Effector memory CD4-positive, alpha-beta T cell (primary cell): ENCODE results near the gene FHL1.
"Not testable (repeated sequence)": the region's sequence is repeated elsewhere in the genome, so short reads cannot be mapped to it uniquely, and the experiment has no call there.

Experiments
- DNase-seq, 3 donors: peaks; one replicate each; pipeline ENCODE4 v3.0.0-alpha.2; 2020
- H3K27ac ChIP-seq: 2 replicates; pipeline ENCODE4 v1.7.0; 2013; ENCODE audit warnings: mild to moderate bottlenecking, low read length, moderate library complexity; ENCODE audit not compliant: insufficient read depth, poor library complexity, severe bottlenecking
- H3K27me3 ChIP-seq: replicated peaks from 2 replicates; pipeline ENCODE4 v1.7.0; 2013; ENCODE audit warnings: mild to moderate bottlenecking, low read length; ENCODE audit not compliant: insufficient read depth, control insufficient read depth, poor library complexity, severe bottlenecking
- H3K36me3 ChIP-seq: 2 replicates; pipeline ENCODE4 v1.7.0; 2013; ENCODE audit warnings: mild to moderate bottlenecking, low read length, moderate library complexity; ENCODE audit not compliant: control insufficient read depth, insufficient read depth
- H3K4me1 ChIP-seq: 2 replicates; pipeline ENCODE4 v1.7.0; 2013; ENCODE audit warnings: low read length, mild to moderate bottlenecking; ENCODE audit not compliant: control insufficient read depth, insufficient read depth, poor library complexity, severe bottlenecking
- H3K4me3 ChIP-seq: 2 replicates; pipeline ENCODE4 v1.7.0; 2013; ENCODE audit warnings: low read length, low read depth, mild to moderate bottlenecking; ENCODE audit not compliant: insufficient read depth, poor library complexity, severe bottlenecking
- H3K9me3 ChIP-seq: 2 replicates; pipeline ENCODE4 v1.7.0; 2013; ENCODE audit warnings: mild to moderate bottlenecking, low read length, moderate library complexity; ENCODE audit not compliant: control insufficient read depth
- total RNA-seq, 3 donors: gene quantifications; one replicate each; lab custom pipeline; 2026; lab: John Stamatoyannopoulos, UW

FHL1 gene
- 26.1 to 31.9 (median 30.1) reads per million in 3 donors for total RNA-seq

- no peaks in the 10 kb centered on the region for H3K36me3 ChIP-seq
- DNase-seq, result peak; percentile 48 to 58 (median 50)
Measured at GRCh38 chrX:136147315-136147901, at the start of gene FHL1. Gene FHL1 (plus strand): TSS chrX:136147533.

GRCh38 chrX:136097871-136098805 lies 49.2 kb upstream of the FHL1 start:
- Histone ChIP-seq H3K4me1 (no peaks in the 10 kb centered on the region), H3K27me3 (no peaks in the 10 kb centered on the region), H3K36me3 (no peaks in the 10 kb centered on the region), H3K9me3 (no peaks in the 10 kb centered on the region), H3K27ac (no peak overlapping the region), H3K4me3 (no peak overlapping the region)
- no peak for DNase-seq

More at GRCh38 chrX:136147315-136147901, at the start of gene FHL1:
- no peaks in the 10 kb centered on the region for H3K4me1 ChIP-seq
- peak within 1 kb of the TSS; percentile 32 for H3K27ac ChIP-seq
- H3K27me3 ChIP-seq, result no peaks in the 10 kb centered on the region
- no peaks in the 10 kb centered on the region for H3K9me3 ChIP-seq
- peak within 1 kb of the TSS; percentile 62 for H3K4me3 ChIP-seq

DNA sequence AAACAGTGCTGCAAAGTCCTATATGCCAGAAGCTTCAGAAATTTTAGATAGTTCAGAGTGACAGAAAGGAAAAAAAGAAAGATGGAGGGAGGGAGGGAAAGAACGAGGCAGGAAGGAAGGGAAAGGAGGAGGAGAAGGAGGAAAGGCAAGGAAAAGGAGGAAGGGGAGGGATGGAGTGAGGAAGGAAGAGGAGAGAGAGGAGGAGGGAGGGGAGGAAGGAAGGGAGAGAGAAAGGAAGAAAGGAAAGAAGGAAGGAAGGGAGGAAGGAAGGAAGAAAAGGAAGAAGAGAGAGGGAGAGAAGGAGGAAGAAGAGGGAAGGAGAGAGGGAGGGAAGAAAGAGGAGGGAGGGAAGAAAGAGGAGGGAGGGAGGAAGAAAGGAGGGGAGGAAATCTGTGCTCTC lies 42.4 kb upstream of the FHL1 start:
- Histone ChIP-seq H3K27me3 (no peaks in the 10 kb centered on the region), H3K4me3 (no peak overlapping the region), H3K36me3 (no peaks in the 10 kb centered on the region), H3K9me3 (no peaks in the 10 kb centered on the region), H3K27ac (no peak overlapping the region), H3K4me1 (no peaks in the 10 kb centered on the region)
- no peak for DNase-seq

DNA sequence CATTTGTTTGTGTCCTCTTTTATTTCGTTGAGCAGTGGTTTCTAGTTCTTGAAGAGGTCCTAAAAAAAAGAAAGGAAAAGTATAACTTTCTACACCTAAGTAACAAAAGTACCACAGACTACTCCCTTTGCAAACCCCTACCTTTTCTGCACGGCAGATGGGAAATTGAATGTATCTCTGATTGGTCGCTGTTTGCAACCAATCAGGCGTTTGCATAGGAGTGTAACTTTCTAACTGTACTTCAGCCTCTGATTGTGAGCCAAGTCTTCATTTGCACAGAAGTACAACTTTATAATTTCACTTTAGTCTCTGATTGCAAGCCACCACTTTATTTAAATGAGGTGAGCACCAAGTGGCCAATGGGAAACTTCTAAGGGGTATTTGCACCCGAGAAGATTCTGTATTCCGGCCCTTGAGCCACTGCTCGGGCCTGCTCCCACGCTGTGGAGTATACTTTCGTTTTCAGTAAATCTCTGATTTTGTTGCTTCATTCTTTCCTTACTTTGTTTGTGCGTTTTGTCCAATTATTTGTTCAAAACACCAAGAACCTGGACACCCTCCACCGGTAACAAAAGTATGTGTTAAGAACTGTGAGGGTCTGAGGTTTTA lies 40.3 kb upstream of the FHL1 start:
- Histone ChIP-seq H3K4me3 (no peak overlapping the region), H3K9me3 (no peaks in the 10 kb centered on the region), H3K36me3 (no peaks in the 10 kb centered on the region), H3K4me1 (no peaks in the 10 kb centered on the region), H3K27ac (no peak overlapping the region), H3K27me3 (no peaks in the 10 kb centered on the region)
- DNase-seq, result no peak

DNA sequence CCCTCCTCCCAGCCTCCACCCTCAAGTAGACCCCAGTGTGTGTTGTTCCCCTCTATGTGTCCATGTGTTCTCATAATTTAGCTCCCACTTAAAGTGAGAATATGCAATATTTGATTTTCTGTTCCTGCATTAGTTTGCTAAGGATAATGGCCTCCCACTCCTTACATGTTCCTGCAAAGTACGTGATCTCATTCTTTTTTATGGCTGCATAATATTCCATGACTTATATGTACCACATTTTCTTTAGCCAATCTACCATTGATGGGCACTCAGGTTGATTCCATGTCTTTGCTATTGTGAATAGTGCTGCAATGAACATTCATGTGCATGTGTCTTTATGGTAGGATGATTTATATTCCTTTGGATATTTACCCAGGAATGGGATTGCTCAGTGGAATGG lies 38.4 kb upstream of the FHL1 start:
- H3K4me1 ChIP-seq, DNase-seq, H3K27ac ChIP-seq, H3K4me3 ChIP-seq, H3K27me3 ChIP-seq, H3K36me3 ChIP-seq, H3K9me3 ChIP-seq: not testable (repeated sequence)

GRCh38 chrX:136112286-136112685 lies 35.0 kb upstream of the FHL1 start:
- no peaks in the 10 kb centered on the region for H3K9me3 ChIP-seq
- H3K27me3 ChIP-seq, result no peaks in the 10 kb centered on the region
- H3K4me3 ChIP-seq, result no peak overlapping the region
- no peaks in the 10 kb centered on the region for H3K36me3 ChIP-seq
- H3K27ac ChIP-seq, result no peak overlapping the region
- no peaks in the 10 kb centered on the region for H3K4me1 ChIP-seq
- DNase-seq, result no peak

DNA sequence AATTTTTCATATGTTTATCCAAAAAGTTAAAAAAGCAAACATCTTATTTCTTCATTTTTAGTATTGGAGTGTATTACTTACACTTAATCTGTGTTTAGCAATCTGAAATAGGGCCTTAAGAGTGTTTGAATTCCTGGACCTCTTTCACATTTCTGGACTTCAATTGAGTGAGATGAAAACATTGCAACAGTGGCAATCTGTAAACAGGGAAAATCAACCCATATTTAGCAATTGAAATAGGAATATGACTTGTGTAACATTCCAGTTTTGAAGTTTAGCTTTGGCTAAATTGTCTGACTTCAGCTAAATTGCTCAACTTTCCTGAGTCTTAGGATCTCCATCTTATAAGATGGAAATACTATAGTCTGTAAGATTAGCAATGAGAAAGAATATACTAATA lies 34.6 kb upstream of the FHL1 start:
- no peak for DNase-seq
- H3K27me3 ChIP-seq, result no peaks in the 10 kb centered on the region
- no peaks in the 10 kb centered on the region for H3K9me3 ChIP-seq

GRCh38 chrX:136115126-136115903 lies 32.0 kb upstream of the FHL1 start:
- H3K27ac ChIP-seq, result no peak overlapping the region
- H3K4me1 ChIP-seq, result no peaks in the 10 kb centered on the region
- H3K36me3 ChIP-seq, result no peaks in the 10 kb centered on the region
- H3K27me3 ChIP-seq, result no peaks in the 10 kb centered on the region
- DNase-seq, result no peak
- H3K9me3 ChIP-seq, result no peaks in the 10 kb centered on the region
- H3K4me3 ChIP-seq, result no peak overlapping the region

More for the DNA sequence above, 34.6 kb upstream of the FHL1 start:
- no peak overlapping the region for H3K27ac ChIP-seq
- no peak overlapping the region for H3K4me3 ChIP-seq
- no peaks in the 10 kb centered on the region for H3K4me1 ChIP-seq
- H3K36me3 ChIP-seq, result no peaks in the 10 kb centered on the region

GRCh38 chrX:136115904-136116297 lies 31.4 kb upstream of the FHL1 start:
- Histone ChIP-seq H3K9me3 (no peaks in the 10 kb centered on the region), H3K27me3 (no peaks in the 10 kb centered on the region), H3K36me3 (no peaks in the 10 kb centered on the region), H3K27ac (no peak overlapping the region), H3K4me3 (no peak overlapping the region), H3K4me1 (no peaks in the 10 kb centered on the region)
- no peak for DNase-seq
